Loucy (cell line): ENCODE results near the gene FMO5.

Experiments used
- CTCF ChIP-seq: fragments of 200-600 bp; sonication (generic); conservative IDR thresholded peaks from 2 replicates; pipeline ENCODE4 v1.5.1; 2014; ENCODE audit warnings: mild to moderate bottlenecking, antibody characterized with exemption, low read length
- EZH2phosphoT487 ChIP-seq: fragments of 200-600 bp; IDR thresholded peaks from 2 replicates; pipeline ENCODE4 v1.6.1; 2018; ENCODE audit warnings: antibody characterized with exemption, mild to moderate bottlenecking, moderate library complexity, borderline replicate concordance

GRCh38 chr1:147217141-147217540, 8.0 kb downstream of the FMO5 start:
- TF ChIP-seq CTCF (no peak), EZH2phosphoT487 (no peak)
